Measurements from ENCODE around the gene HNRNPH1. TPM values are rescaled to one million over a fixed set of nuclear protein-coding genes. Genes with fewer than 3 reads are reported as not detected.
A peak's percentile ranks its signal among the peaks of the same experiment; 100 is the strongest.

HNRNPH1 gene
- total RNA-seq, 1 donor from 2014 or later: 509 TPM

- Mint-ChIP-seq H3K27ac (ENCODE audit: unreplicated experiment) (peak overlapping the region; percentile 91), H3K4me3 (ENCODE audit: unreplicated experiment) (peak overlapping the region; percentile 97), H3K27me3 (ENCODE audit: unreplicated experiment) (no peaks in the 10 kb centered on the region), H3K4me1 (ENCODE audit: unreplicated experiment) (peaks cover 61% of the 10 kb centered on the region), H3K36me3 (ENCODE audit: unreplicated experiment) (peaks cover 66% of the 10 kb centered on the region), H3K9me3 (ENCODE audit: unreplicated experiment) (no peaks in the 10 kb centered on the region)
- DNase-seq (ENCODE audit: extremely low spot score, unreplicated experiment): no peak
- TF ChIP-seq CTCF (IDR thresholded peaks at IDR 0.05): no peak
Measured at GRCh38 chr5:179620293-179620692, 3.2 kb downstream of the HNRNPH1 start.

DNA sequence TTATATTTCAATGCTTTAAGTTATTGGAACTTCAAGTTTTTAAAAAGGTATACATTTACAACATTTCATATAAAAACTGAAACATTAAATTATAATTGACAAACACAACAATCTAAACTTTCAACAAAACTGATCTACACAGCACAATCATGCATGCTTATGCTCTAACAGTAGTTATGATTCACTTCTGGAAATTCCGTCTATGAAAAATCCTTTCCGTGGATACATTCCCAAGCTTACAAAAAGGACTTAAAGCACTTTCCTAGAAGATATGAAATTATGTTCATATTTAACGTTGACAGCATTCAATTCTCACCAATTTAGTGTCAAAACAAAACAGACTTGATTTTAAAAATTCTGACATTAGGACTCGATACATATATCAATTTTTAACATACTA is 3.7 kb downstream of the HNRNPH1 start:
- TF ChIP-seq CTCF (IDR thresholded peaks at IDR 0.05): no peak
- H3K4me3 Mint-ChIP-seq (ENCODE audit: unreplicated experiment): peak overlapping the region; percentile 97
- H3K27ac Mint-ChIP-seq (ENCODE audit: unreplicated experiment): peak overlapping the region; percentile 91
- no peak for DNase-seq (ENCODE audit: extremely low spot score, unreplicated experiment)
- H3K4me1 Mint-ChIP-seq (ENCODE audit: unreplicated experiment): peaks cover 58% of the 10 kb centered on the region
- no peaks in the 10 kb centered on the region for H3K27me3 Mint-ChIP-seq (ENCODE audit: unreplicated experiment)
- H3K36me3 Mint-ChIP-seq (ENCODE audit: unreplicated experiment): peaks cover 70% of the 10 kb centered on the region
- H3K9me3 Mint-ChIP-seq (ENCODE audit: unreplicated experiment): no peaks in the 10 kb centered on the region

DNA sequence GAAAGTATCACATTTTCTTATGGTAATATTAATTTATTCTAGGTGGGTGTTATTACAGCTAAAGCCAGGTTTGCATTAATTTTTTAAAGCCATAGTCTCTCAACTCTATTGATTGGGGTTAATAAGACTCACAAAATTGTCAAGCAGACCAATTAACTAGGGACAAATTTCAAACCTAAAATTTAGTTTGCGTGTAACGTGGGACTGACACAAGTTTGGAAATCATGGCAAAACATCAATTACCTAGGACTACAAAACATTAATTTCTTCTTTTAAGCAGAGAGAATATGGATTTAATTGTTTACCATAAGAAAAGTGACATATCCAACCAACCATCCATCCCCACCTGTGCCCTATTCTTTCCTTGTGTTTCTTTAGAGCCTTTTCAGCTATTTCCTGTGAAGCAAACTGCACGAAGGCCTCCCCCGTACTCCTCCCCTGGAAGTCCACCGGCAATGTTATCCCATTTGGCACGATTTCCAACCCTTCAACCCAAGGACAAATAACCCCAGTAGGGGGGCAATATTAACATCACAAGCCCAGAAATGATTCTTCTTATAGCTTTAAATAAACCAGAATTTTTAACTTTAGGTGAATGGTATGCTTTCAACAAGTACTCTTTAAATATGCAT is 4.4 kb downstream of the HNRNPH1 start:
- H3K4me3 Mint-ChIP-seq (ENCODE audit: unreplicated experiment): peak overlapping the region; percentile 97
- DNase-seq (ENCODE audit: extremely low spot score, unreplicated experiment): no peak
- peaks cover 76% of the 10 kb centered on the region for H3K36me3 Mint-ChIP-seq (ENCODE audit: unreplicated experiment)
- H3K27ac Mint-ChIP-seq (ENCODE audit: unreplicated experiment): peak overlapping the region; percentile 74
- no peaks in the 10 kb centered on the region for H3K27me3 Mint-ChIP-seq (ENCODE audit: unreplicated experiment)
- no peak for TF ChIP-seq CTCF (IDR thresholded peaks at IDR 0.05)
- H3K9me3 Mint-ChIP-seq (ENCODE audit: unreplicated experiment): no peaks in the 10 kb centered on the region
- H3K4me1 Mint-ChIP-seq (ENCODE audit: unreplicated experiment): peaks cover 53% of the 10 kb centered on the region

DNA sequence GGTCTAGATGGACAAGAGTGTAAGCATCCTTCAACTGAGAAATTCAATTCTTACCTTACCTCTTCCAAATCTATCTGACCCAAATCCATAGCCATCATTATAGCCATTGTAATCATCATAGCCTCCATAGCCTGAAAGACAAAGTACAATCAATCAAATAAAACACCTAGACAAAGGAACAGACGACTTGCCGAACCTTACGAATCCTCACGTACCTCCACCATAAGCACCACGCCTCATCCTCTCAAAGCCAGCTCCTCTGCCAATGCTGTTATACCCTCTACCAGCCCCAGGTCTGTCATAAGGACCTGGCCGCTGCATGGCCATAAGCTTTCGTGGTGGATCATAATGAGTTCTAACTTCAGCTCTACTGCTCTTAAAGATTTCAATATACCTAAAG is 5.5 kb downstream of the HNRNPH1 start:
- no peak for DNase-seq (ENCODE audit: extremely low spot score, unreplicated experiment)
- Mint-ChIP-seq H3K4me1 (ENCODE audit: unreplicated experiment) (peaks cover 60% of the 10 kb centered on the region), H3K9me3 (ENCODE audit: unreplicated experiment) (no peaks in the 10 kb centered on the region), H3K27ac (ENCODE audit: unreplicated experiment) (peak overlapping the region; percentile 66), H3K36me3 (ENCODE audit: unreplicated experiment) (peaks cover 84% of the 10 kb centered on the region), H3K4me3 (ENCODE audit: unreplicated experiment) (peak overlapping the region; percentile 20), H3K27me3 (ENCODE audit: unreplicated experiment) (no peaks in the 10 kb centered on the region)
- no peak for TF ChIP-seq CTCF (IDR thresholded peaks at IDR 0.05)

GRCh38 chr5:179616002-179616594 is 7.4 kb downstream of the HNRNPH1 start:
- Mint-ChIP-seq H3K4me3 (ENCODE audit: unreplicated experiment) (no peak overlapping the region), H3K27me3 (ENCODE audit: unreplicated experiment) (no peaks in the 10 kb centered on the region), H3K4me1 (ENCODE audit: unreplicated experiment) (peaks cover 61% of the 10 kb centered on the region), H3K36me3 (ENCODE audit: unreplicated experiment) (peaks cover 79% of the 10 kb centered on the region), H3K27ac (ENCODE audit: unreplicated experiment) (peak overlapping the region; percentile 38), H3K9me3 (ENCODE audit: unreplicated experiment) (no peaks in the 10 kb centered on the region)
- DNase-seq (ENCODE audit: extremely low spot score, unreplicated experiment): no peak
- TF ChIP-seq CTCF (IDR thresholded peaks at IDR 0.05): no peak
